Large intestine (tissue), 3 donors: ENCODE measurements around the gene AADACL3. TPM values are rescaled to one million over a fixed set of nuclear protein-coding genes. Genes with fewer than 3 reads are reported as not detected.
"Not testable (repeated sequence)": the region's sequence is repeated elsewhere in the genome, so short reads cannot be mapped to it uniquely, and the experiment has no call there.

Source experiments
- DNase-seq, 2 donors: peaks; one replicate each; pipeline versions ENCODE4 v3.0.0 to v3.0.0-alpha.2; 2013
- H3K27ac ChIP-seq: one replicate; pipeline ENCODE4 v1.5.1; 2013; ENCODE audit warnings: low read length
- H3K27me3 ChIP-seq: 2 replicates; pipeline ENCODE4 v1.6.1; 2013; ENCODE audit warnings: low read length; ENCODE audit not compliant: control insufficient read depth, insufficient read depth
- H3K36me3 ChIP-seq: 2 replicates; pipeline ENCODE4 v1.6.1; 2013; ENCODE audit warnings: low read length; ENCODE audit not compliant: control insufficient read depth, insufficient read depth
- H3K4me1 ChIP-seq: one replicate; pipeline ENCODE4 v1.6.1; 2013; ENCODE audit warnings: low read length; ENCODE audit not compliant: control insufficient read depth, insufficient read depth
- H3K4me3 ChIP-seq: one replicate; pipeline ENCODE4 v1.5.1; 2013; ENCODE audit warnings: low read length
- H3K9me3 ChIP-seq: one replicate; pipeline ENCODE4 v1.6.1; 2013; ENCODE audit warnings: mild to moderate bottlenecking, low read depth, low read length, moderate library complexity; ENCODE audit not compliant: control insufficient read depth
- WGBS: methylation state at CpG from one replicate; pipeline ENCODE4 v1.1.5; 2013; ENCODE audit warnings: low lambda C conversion rate; ENCODE audit not compliant: insufficient coverage; 5-methylcytosine and 5-hydroxymethylcytosine counted together
- polyA plus RNA-seq: library from polyadenylated mRNA; unstranded; fragments of 120-200 nt; gene quantifications from one replicate; pipeline ENCODE4 v1.2.1, GENCODE V29; 2013

AADACL3 gene
- polyA plus RNA-seq, 1 donor: not detected

GRCh38 chr1:12714710-12715475 lies 1.0 kb upstream of the AADACL3 start:
- Histone ChIP-seq H3K4me1 (peaks cover 5% of the 10 kb centered on the region), H3K27ac (no peak overlapping the region), H3K9me3 (no peaks in the 10 kb centered on the region), H3K4me3 (no peak overlapping the region), H3K27me3 (no peaks in the 10 kb centered on the region), H3K36me3 (no peaks in the 10 kb centered on the region)
- no peak for DNase-seq
- WGBS: no CpG with 5 or more reads among the region's 3 CpGs

GRCh38 chr1:12717301-12717838 lies 1.5 kb downstream of the AADACL3 start:
- Histone ChIP-seq H3K27ac (no peak overlapping the region), H3K36me3 (no peaks in the 10 kb centered on the region), H3K4me1 (no peaks in the 10 kb centered on the region), H3K27me3 (no peaks in the 10 kb centered on the region), H3K9me3 (no peaks in the 10 kb centered on the region), H3K4me3 (no peak overlapping the region)
- no CpG with 5 or more reads among the region's 7 CpGs for WGBS
- DNase-seq: no peak

- no peaks in the 10 kb centered on the region for H3K9me3 ChIP-seq
- no peak for DNase-seq
- no peaks in the 10 kb centered on the region for H3K4me1 ChIP-seq
- H3K4me3 ChIP-seq: no peak overlapping the region
- H3K27me3 ChIP-seq: no peaks in the 10 kb centered on the region
- no peak overlapping the region for H3K27ac ChIP-seq
- no peaks in the 10 kb centered on the region for H3K36me3 ChIP-seq
- WGBS: no CpG with 5 or more reads among the region's 1 CpG
Observed at GRCh38 chr1:12722626-12723025, 6.7 kb downstream of the AADACL3 start.

GRCh38 chr1:12728391-12728790 lies 12.5 kb downstream of the AADACL3 start:
- H3K4me1 ChIP-seq: no peaks in the 10 kb centered on the region
- DNase-seq: no peak
- H3K9me3 ChIP-seq: no peaks in the 10 kb centered on the region
- no peak overlapping the region for H3K27ac ChIP-seq
- H3K4me3 ChIP-seq: no peak overlapping the region
- H3K27me3 ChIP-seq: no peaks in the 10 kb centered on the region
- H3K36me3 ChIP-seq: no peaks in the 10 kb centered on the region
- no CpG with 5 or more reads among the region's 2 CpGs for whole genome bisulfite sequencing

GRCh38 chr1:12730156-12730555 lies 14.2 kb downstream of the AADACL3 start:
- Histone ChIP-seq H3K27ac (no peak overlapping the region), H3K9me3 (no peaks in the 10 kb centered on the region), H3K4me3 (no peak overlapping the region), H3K36me3 (no peaks in the 10 kb centered on the region), H3K4me1 (no peaks in the 10 kb centered on the region), H3K27me3 (no peaks in the 10 kb centered on the region)
- WGBS: no CpG with 5 or more reads among the region's 1 CpG
- no peak for DNase-seq

GRCh38 chr1:12731084-12731483 lies 15.2 kb downstream of the AADACL3 start:
- not testable (repeated sequence) for H3K27ac ChIP-seq, H3K36me3 ChIP-seq, DNase-seq, H3K9me3 ChIP-seq, H3K27me3 ChIP-seq, H3K4me3 ChIP-seq, H3K4me1 ChIP-seq
- WGBS: 80% methylated on average over 1 of the region's 2 CpGs

GRCh38 chr1:12734651-12735050 lies 18.7 kb downstream of the AADACL3 start:
- H3K4me1 ChIP-seq: no peaks in the 10 kb centered on the region
- no CpG with 5 or more reads among the region's 3 CpGs for WGBS
- no peak for DNase-seq
- no peaks in the 10 kb centered on the region for H3K9me3 ChIP-seq
- H3K27me3 ChIP-seq: no peaks in the 10 kb centered on the region
- no peak overlapping the region for H3K27ac ChIP-seq
- no peak overlapping the region for H3K4me3 ChIP-seq
- H3K36me3 ChIP-seq: no peaks in the 10 kb centered on the region

GRCh38 chr1:12738934-12739333 lies 23.0 kb downstream of the AADACL3 start:
- Histone ChIP-seq H3K27ac (no peak overlapping the region), H3K36me3 (no peaks in the 10 kb centered on the region), H3K4me3 (no peak overlapping the region), H3K9me3 (no peaks in the 10 kb centered on the region), H3K4me1 (no peaks in the 10 kb centered on the region), H3K27me3 (no peaks in the 10 kb centered on the region)
- WGBS: no CpG with 5 or more reads among the region's 1 CpG
- DNase-seq: no peak

GRCh38 chr1:12739613-12740012 lies 23.7 kb downstream of the AADACL3 start:
- Histone ChIP-seq H3K9me3 (no peaks in the 10 kb centered on the region), H3K27me3 (no peaks in the 10 kb centered on the region), H3K4me3 (no peak overlapping the region), H3K4me1 (no peaks in the 10 kb centered on the region), H3K36me3 (no peaks in the 10 kb centered on the region), H3K27ac (no peak overlapping the region)
- 100% methylated on average over 1 of the region's 5 CpGs for WGBS
- no peak for DNase-seq

- H3K9me3 ChIP-seq: no peaks in the 10 kb centered on the region
- H3K4me3 ChIP-seq: no peak overlapping the region
- H3K36me3 ChIP-seq: no peaks in the 10 kb centered on the region
- DNase-seq: no peak
- no CpG with 5 or more reads among the region's 3 CpGs for WGBS
- no peak overlapping the region for H3K27ac ChIP-seq
- no peaks in the 10 kb centered on the region for H3K27me3 ChIP-seq
- H3K4me1 ChIP-seq: no peaks in the 10 kb centered on the region
Observed at GRCh38 chr1:12741946-12742345, 26.0 kb downstream of the AADACL3 start.
